Muscle layer of colon (tissue), 2 donors: ENCODE data around the gene GOLGA3.

Experiments
- H3K27ac ChIP-seq: one replicate; pipeline ENCODE4 v1.7.0; 2013; ENCODE audit warnings: low read depth, mild to moderate bottlenecking, low read length, moderate library complexity
- H3K27me3 ChIP-seq, 2 donors: one replicate each; pipeline ENCODE4 v1.7.0; 2013; ENCODE audit warnings: low read length in 2 of 2, mild to moderate bottlenecking in 2 of 2; ENCODE audit not compliant: insufficient read depth in 2 of 2, control insufficient read depth in 1 of 2
- H3K36me3 ChIP-seq: one replicate; pipeline ENCODE4 v1.7.0; 2013; ENCODE audit warnings: mild to moderate bottlenecking, low read length; ENCODE audit not compliant: insufficient read depth
- H3K4me1 ChIP-seq: one replicate; pipeline ENCODE4 v1.7.0; 2013; ENCODE audit warnings: mild to moderate bottlenecking, low read length; ENCODE audit not compliant: insufficient read depth
- H3K4me3 ChIP-seq, 2 donors: one replicate each; pipeline ENCODE4 v1.7.0; 2013; ENCODE audit warnings: low read length in 2 of 2, low read depth in 1 of 2, mild to moderate bottlenecking in 1 of 2, moderate library complexity in 1 of 2
- H3K9ac ChIP-seq: one replicate; pipeline ENCODE4 v1.7.0; 2013; ENCODE audit warnings: low read length
- H3K9me3 ChIP-seq: one replicate; pipeline ENCODE4 v1.7.0; 2013; ENCODE audit warnings: mild to moderate bottlenecking, low read length
- donor health status: abdominal sarcoma.
- donor health status: Adenocarcinoma of cecum.

The GOLGA3 gene

GRCh38 chr12:132723015-132723763, 105.5 kb downstream of the GOLGA3 start:
- Histone ChIP-seq H3K27ac (no peak overlapping the region), H3K9ac (no peak overlapping the region), H3K36me3 (peaks cover 78% of the 10 kb centered on the region), H3K27me3 (no peaks in the 10 kb centered on the region), H3K4me1 (no peaks in the 10 kb centered on the region), H3K9me3 (no peaks in the 10 kb centered on the region), H3K4me3 (no peak overlapping the region)

GRCh38 chr12:132720606-132721345, 107.9 kb downstream of the GOLGA3 start:
- Histone ChIP-seq H3K9ac (no peak overlapping the region), H3K4me3 (no peak overlapping the region), H3K36me3 (peaks cover 61% of the 10 kb centered on the region), H3K9me3 (no peaks in the 10 kb centered on the region), H3K4me1 (no peaks in the 10 kb centered on the region), H3K27me3 (no peaks in the 10 kb centered on the region), H3K27ac (no peak overlapping the region)

GRCh38 chr12:132719954-132720324, 108.7 kb downstream of the GOLGA3 start:
- H3K27ac ChIP-seq = no peak overlapping the region
- no peaks in the 10 kb centered on the region for H3K4me1 ChIP-seq
- H3K27me3 ChIP-seq = no peaks in the 10 kb centered on the region
- H3K36me3 ChIP-seq = peaks cover 54% of the 10 kb centered on the region
- H3K9me3 ChIP-seq = no peaks in the 10 kb centered on the region
- H3K9ac ChIP-seq = no peak overlapping the region
- H3K4me3 ChIP-seq = no peak overlapping the region

GRCh38 chr12:132719141-132719953, 109.3 kb downstream of the GOLGA3 start:
- Histone ChIP-seq H3K4me1 (no peaks in the 10 kb centered on the region), H3K9me3 (no peaks in the 10 kb centered on the region), H3K27me3 (no peaks in the 10 kb centered on the region), H3K9ac (no peak overlapping the region), H3K4me3 (no peak overlapping the region), H3K27ac (no peak overlapping the region), H3K36me3 (peaks cover 54% of the 10 kb centered on the region)
